ENCODE data around the gene YPEL1.
A peak's percentile ranks its signal among the peaks of the same experiment; 100 is the strongest.

Gene YPEL1

DNA sequence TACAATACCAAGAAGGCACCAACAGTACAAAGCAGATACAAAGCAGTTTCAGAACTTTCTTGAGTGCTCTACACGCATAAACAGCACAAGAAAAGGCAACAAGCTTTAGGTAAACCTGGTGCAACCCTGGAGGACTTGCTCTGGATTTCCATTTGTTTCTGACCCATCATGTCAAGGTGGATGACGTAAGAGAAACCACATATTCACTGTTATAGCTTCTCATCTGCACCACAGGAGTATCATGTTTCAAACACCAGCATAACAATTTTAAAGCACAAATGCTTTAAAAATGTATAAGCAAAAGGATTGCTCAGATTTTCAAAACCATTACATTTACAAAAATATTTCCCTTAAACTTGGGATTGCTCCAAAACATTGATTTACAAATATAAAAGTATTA, 25.0 kb upstream of the YPEL1 start:
- no peak for DNase-seq (ENCODE audit: low read depth)
- no peak overlapping the region for H3K4me3 ChIP-seq (ENCODE audit: low read depth, low read length)
- TF ChIP-seq, protein P1, sequence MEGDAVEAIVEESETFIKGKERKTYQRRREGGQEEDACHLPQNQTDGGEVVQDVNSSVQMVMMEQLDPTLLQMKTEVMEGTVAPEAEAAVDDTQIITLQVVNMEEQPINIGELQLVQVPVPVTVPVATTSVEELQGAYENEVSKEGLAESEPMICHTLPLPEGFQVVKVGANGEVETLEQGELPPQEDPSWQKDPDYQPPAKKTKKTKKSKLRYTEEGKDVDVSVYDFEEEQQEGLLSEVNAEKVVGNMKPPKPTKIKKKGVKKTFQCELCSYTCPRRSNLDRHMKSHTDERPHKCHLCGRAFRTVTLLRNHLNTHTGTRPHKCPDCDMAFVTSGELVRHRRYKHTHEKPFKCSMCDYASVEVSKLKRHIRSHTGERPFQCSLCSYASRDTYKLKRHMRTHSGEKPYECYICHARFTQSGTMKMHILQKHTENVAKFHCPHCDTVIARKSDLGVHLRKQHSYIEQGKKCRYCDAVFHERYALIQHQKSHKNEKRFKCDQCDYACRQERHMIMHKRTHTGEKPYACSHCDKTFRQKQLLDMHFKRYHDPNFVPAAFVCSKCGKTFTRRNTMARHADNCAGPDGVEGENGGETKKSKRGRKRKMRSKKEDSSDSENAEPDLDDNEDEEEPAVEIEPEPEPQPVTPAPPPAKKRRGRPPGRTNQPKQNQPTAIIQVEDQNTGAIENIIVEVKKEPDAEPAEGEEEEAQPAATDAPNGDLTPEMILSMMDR (IDR thresholded peaks at IDR 0.05; ENCODE audit: insufficient read depth, low read depth, low read length, missing control alignments): no peak

GRCh38 chr22:21759646-21760376, 24.2 kb upstream of the YPEL1 start:
- TF ChIP-seq, protein P1 (IDR thresholded peaks at IDR 0.05; ENCODE audit: insufficient read depth, low read depth, low read length, missing control alignments): no peak

GRCh38 chr22:21759093-21759492, 23.5 kb upstream of the YPEL1 start:
- no peak for DNase-seq (ENCODE audit: low read depth)
- H3K4me3 ChIP-seq (ENCODE audit: low read depth, low read length): no peak overlapping the region
- TF ChIP-seq, protein P1 (IDR thresholded peaks at IDR 0.05; ENCODE audit: insufficient read depth, low read depth, low read length, missing control alignments): no peak

More at GRCh38 chr22:21759646-21760376, 24.2 kb upstream of the YPEL1 start:
- no peak overlapping the region for H3K4me3 ChIP-seq (ENCODE audit: low read depth, low read length)
- no peak for DNase-seq (ENCODE audit: low read depth)

DNA sequence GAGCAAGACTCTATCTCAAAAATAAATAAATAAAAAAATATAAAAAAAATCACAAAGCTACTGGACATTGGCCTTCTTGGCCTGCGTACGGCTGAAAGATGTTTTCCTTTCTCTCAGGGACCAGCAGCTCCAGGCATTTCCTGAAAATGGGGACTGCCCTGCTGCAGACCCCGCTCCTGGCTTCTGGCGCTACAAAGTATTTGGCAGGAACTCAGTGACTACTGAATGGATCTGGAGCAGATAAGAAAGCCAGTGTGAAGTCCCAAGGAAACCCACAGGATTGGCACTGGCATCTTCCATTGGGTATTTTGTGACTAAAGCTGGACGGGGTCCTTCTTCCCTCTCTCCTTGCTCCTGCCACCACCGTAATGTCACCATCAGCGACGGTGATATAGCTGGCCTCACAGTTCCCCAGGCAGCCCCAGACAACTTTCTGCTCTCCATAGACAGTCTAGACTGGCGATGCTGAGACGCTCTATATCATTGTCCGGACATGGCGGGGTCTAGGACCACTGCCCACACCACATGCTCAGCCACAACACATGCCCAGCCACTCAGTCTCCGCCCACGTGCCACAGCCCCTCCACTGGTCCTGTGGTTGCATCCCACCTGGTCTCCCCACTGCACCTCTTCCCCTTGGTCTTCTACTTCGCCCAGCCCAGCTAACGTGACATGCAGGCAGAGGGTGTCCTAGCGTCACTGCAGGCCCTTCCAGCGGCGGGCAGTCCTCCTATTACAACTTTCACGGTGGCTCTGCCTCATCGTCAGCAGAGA, 22.7 kb upstream of the YPEL1 start:
- H3K4me3 ChIP-seq (ENCODE audit: low read depth, low read length): no peak overlapping the region
- no peak for DNase-seq (ENCODE audit: low read depth)

DNA sequence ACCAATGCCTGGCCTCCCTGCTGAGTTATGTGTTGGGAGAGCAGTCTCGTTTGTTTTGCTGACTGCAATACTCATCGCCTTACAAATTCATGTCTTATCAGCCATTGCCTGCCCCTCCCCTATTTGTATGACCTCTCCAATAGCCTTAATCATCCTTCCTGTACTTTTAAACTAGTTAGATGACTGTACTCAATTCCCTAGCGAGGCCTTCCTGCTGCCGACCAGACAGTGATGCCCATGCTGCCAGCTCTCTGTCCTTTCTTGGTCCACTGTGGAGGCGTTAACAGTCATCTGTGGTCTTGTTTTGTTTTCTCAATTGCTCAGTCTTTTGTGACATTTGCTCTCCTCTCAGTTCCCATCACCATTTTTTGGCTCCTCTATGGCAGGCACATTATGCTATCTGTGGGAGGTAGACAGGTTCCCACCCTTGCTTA, 20.3 kb upstream of the YPEL1 start:
- TF ChIP-seq, protein P1 (IDR thresholded peaks at IDR 0.05; ENCODE audit: insufficient read depth, low read depth, low read length, missing control alignments): no peak
- peak; percentile 55 for DNase-seq (ENCODE audit: low read depth)
- no peak overlapping the region for H3K4me3 ChIP-seq (ENCODE audit: low read depth, low read length)

More for the DNA sequence above, 22.7 kb upstream of the YPEL1 start:
- TF ChIP-seq, protein P1 (IDR thresholded peaks at IDR 0.05; ENCODE audit: insufficient read depth, low read depth, low read length, missing control alignments): no peak

- no peak overlapping the region for H3K4me3 ChIP-seq (ENCODE audit: low read depth, low read length)
- TF ChIP-seq, protein P1 (IDR thresholded peaks at IDR 0.05; ENCODE audit: insufficient read depth, low read depth, low read length, missing control alignments): no peak
- DNase-seq (ENCODE audit: low read depth): no peak
These were observed 18.9 kb upstream of the YPEL1 start for GRCh38 chr22:21754523-21754922.

Data from GM12865 (cell line).